GM20000 (cell line): ENCODE data around the gene CIP2A.

ENCODE experiments used
- DNase-seq: peaks from one replicate; pipeline ENCODE4 v3.0.0; 2012; ENCODE audit warnings: low spot score
- TF ChIP-seq, protein P1 (sequence below): IDR thresholded peaks from 2 replicates; pipeline ENCODE4 v1.5.1; 2012; ENCODE audit warnings: mild to moderate bottlenecking, control low read depth; ENCODE audit errors: extremely low read depth, missing control alignments

CIP2A gene

DNA sequence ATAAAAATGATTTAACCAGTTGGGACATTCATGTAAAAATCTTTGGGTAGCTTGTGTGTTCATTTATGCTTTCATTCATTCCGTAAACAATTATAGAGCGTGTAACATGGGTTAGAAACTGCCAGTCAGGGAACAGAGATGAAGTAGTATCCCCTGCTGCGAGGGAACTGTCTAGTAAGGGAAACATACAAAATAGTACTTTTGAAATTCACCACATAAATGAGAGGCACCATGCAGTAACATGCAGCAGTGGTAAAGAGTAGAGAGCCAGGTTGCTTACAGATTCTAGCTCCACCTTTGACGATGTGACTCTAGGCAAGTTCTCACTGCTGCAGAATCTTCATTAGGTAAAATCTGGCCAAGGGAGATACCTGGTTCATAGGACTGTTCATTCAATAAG lies 1.2 kb upstream of the CIP2A start:
- TF ChIP-seq, protein P1, sequence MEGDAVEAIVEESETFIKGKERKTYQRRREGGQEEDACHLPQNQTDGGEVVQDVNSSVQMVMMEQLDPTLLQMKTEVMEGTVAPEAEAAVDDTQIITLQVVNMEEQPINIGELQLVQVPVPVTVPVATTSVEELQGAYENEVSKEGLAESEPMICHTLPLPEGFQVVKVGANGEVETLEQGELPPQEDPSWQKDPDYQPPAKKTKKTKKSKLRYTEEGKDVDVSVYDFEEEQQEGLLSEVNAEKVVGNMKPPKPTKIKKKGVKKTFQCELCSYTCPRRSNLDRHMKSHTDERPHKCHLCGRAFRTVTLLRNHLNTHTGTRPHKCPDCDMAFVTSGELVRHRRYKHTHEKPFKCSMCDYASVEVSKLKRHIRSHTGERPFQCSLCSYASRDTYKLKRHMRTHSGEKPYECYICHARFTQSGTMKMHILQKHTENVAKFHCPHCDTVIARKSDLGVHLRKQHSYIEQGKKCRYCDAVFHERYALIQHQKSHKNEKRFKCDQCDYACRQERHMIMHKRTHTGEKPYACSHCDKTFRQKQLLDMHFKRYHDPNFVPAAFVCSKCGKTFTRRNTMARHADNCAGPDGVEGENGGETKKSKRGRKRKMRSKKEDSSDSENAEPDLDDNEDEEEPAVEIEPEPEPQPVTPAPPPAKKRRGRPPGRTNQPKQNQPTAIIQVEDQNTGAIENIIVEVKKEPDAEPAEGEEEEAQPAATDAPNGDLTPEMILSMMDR = no peak
- DNase-seq = no peak

GRCh38 chr3:108589998-108590323 lies 723 bp upstream of the CIP2A start:
- TF ChIP-seq, protein P1 = no peak
- DNase-seq = no peak

GRCh38 chr3:108588601-108589000 lies 637 bp downstream of the CIP2A start:
- no peak for DNase-seq
- TF ChIP-seq, protein P1 = no peak

- TF ChIP-seq, protein P1 = no peak
- no peak for DNase-seq
Measured at GRCh38 chr3:108578064-108578463, 11.2 kb downstream of the CIP2A start.

- TF ChIP-seq, protein P1 = no peak
- DNase-seq = no peak
Measured at GRCh38 chr3:108569336-108569735, 19.9 kb downstream of the CIP2A start.

DNA sequence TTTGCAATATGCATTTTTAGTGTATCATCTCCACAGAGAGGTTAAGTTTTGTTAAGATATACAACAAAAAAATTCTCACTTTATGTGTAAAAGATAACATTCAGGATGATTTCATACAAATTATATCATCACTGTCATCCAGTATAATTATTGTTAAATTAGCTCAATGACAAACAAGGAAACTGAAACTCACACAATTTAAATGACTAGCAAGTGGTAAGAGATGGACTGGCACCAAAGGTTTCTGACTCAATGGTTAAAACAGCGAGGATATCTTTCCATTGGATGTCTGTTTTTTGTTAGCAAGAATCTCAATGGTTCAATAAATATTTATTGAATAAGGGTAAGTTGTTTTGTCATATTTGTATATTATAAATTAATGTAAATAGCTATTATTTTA lies 22.6 kb downstream of the CIP2A start:
- TF ChIP-seq, protein P1 = no peak
- no peak for DNase-seq

GRCh38 chr3:108565506-108565905 lies 23.7 kb downstream of the CIP2A start:
- TF ChIP-seq, protein P1 = no peak
- DNase-seq = no peak
